HG03280 (cell line): ENCODE measurements around the gene WDR26.
"Not testable (repeated sequence)": the region's sequence is repeated elsewhere in the genome, so short reads cannot be mapped to it uniquely, and the experiment has no call there.

ENCODE experiments used
- ATAC-seq: cut with Tn5 transposase; IDR thresholded peaks from one replicate; pipeline ENCODE4 v1.9.1; 2021; ENCODE audit warnings: mild to moderate bottlenecking, moderate library complexity; ENCODE audit not compliant: unreplicated experiment

The WDR26 gene

DNA sequence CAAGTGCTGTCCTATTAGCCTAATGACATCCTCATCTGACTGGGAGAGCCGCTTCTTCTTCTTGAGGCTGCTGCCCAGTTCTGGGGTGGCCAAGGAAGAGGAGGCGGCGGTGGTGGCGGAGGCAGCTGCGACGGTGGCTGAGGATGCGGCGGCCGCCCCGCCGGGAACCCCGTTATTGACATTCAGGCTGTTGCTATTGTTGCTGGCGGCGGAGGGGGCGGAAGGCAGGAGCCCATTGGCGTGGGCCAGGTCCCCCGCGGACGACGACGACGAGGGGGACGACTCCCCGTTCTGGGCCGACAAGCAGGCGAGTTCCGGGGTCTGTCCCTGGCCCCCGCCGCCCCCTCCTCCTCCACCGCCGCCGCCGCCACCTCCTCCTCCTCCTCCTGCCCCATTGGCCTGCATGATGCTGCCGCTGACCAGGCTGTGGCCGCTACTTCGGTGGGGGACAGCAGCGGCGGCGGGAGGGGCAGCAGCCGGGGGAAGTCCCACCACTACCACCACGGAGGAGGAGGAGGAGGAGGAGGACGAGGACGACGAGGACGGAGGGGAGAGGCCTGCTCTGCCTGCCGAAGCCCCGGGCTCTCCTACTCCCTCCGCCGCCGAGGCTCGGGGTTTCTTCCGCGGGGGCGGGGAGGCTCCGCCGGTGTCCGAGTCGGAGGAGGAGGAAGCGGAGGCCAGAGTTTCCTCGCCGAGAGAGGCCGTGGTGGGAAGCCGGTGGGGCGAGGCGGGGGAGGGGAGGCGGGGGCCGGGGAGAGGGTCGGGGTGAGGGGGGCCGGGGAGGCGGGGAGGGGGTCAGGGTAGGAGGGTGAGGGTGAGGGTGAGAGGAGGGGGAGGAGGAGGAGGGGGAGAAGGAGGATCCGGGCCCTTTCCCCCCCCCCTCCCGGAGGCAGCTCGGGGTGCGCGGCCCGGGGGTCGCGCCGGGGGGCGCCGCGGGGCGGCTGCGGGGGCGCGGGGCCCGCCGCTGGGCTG is 610 bp downstream of the WDR26 start:
- ATAC-seq: no peak

DNA sequence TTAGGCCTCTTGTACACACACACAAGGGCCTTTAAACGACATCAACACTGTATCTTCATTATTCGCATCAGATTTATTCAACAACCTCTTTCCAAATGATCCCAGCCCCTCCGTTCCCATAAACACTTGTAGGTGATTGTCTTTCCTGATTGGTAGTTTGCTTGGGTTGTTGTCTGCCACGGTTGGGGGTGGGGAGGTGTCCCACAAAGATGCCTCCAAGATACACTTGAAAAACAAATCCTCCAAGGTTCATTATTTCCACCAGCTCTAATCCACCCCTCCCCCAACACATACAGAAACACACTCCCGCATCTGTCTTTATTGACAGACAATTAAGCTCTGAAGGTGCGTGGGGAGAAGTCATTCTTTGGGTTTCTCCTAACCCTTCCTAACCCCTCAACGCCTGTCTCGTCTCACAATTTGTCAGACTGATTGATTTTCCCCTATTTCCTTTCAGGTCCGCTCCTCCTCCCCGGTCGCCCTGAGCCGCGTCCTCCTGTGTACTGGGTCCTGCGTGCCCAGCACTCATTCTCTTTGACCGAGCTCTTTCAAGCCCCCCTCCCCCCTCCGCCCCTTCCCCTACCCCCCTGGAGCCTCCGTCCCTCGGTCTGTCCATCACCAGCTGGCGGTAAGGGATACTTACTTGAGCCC is 1.4 kb downstream of the WDR26 start:
- ATAC-seq: no peak

DNA sequence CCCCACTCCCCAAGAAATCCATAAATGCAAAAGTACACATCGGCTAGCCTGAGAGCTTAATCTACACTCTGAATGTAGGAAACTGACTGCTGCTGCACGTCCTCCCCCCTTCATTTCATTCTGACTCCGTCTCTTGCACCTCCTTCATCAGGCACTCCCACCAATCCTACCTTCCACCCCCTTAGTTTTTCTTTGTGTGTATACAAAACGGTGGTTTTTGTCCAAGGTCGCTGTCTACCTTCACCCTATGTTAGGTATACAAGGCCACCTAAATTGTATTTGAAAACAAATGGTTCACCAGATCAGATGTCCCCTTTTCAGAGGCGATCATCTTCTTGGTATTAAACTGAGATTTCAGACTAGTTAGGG is 1.9 kb downstream of the WDR26 start:
- ATAC-seq: no peak

DNA sequence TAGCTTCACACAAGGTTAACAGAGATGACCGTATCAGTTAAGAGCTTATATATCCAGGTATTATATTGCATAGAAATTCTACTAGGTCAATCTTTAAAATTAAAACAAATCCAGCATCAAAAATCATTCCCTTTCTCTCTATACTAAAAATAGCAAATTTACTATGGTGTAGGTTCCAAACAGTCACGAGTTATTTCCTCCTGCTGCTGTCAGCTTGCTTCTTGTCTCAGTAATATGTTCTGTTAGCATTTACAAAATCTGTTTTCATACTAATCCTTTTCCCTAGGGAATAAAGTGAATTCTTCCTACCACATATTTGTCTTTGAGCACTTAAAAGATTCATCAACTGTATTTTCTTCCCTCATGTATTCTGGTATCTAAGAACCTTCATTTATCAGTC is 2.5 kb downstream of the WDR26 start:
- ATAC-seq: no peak

DNA sequence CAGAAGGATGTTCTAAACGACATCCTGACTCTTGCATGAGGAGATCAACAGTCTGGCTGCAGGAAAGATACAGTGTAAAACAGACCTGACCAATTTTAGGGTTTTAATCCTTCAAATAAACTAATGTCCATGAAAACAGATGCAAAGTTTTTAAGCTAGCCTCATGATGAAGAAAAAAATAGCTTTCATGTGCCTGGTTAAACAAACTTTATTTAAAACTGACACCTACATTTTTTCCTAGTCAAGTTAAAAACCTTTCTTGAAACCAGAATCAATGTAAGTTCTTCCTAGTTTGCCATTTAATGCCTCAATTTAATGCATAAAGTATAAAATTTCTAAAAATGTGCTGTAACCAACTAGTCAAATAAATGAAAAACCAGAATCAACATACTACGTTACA is 2.9 kb downstream of the WDR26 start:
- ATAC-seq: no peak

DNA sequence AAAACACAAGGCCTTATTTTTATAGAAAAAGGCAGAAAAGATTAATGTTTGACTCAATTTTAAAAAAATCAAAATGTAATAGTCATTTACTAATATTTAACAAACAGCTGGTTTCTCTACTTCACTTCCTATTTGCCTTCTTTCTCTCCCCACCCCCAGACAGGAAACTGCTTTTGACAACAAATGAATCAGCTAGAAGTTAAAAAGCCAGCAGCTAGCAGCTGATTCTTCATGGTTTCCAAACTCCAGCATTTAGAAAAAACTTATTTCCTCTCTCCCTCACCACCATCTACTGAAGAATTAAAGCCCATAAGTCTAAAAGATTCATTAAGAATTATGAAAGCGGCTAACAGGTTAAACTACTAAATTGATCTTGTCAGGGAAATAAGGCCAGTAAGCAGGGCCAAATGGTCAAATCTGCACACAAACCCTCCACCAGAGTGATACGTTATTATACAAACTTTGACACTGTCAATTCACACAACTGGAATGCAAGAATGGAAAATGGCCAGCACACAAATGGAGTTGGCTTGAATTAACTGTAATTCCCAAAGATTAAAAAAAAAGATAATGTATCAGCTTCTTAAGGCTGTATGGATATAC is 4.0 kb downstream of the WDR26 start:
- no peak for ATAC-seq

DNA sequence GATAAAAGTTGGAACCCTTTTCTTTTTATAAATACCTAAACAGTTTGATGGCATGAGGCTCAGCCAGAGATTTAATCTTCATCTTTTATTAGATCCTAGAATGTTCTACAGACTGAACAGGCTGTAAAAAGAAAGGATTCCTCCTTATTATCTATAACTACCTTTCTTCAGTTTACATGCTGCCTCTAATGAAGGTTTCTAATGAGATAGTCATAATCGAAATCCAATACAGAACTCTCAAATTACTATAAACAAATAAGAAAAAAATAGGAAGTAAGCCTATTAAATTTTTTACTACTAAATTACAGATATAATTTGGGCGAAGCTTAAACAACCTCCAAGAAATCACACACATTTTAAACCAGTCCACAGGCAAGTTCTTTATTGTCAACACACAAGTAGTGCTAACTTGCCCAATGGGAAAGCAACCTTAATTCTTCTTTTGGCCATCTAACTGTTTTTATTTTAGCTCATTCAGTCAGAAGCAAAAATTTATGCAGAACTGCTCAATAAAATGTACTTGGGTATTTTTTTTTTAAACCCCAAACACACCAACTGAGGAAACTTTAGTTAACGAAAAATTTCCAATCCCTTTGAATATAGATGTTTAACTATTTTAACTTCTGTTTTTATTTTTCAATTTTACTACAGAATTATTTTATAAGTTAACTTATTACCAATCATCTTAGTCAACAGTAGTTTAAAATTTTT is 4.8 kb downstream of the WDR26 start:
- no peak for ATAC-seq

DNA sequence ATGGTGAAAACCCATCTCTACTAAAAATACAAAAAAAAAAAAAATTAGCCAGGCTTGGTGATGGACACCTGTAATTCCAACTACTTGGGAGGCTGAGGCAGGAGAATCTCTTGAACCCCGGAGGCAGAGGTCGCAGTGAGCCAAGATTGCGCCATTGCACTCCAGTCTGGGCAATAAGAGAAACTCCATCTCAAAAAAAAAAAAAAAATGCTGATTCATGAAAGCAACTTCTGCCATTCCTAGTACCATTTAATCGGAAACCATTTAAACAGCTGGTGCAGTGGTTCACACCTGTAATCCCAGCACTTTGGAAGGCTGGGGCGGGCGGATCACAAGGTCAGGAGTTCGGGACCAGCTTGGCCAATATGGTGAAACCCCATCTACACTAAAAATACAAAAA is 5.9 kb downstream of the WDR26 start:
- not testable (repeated sequence) for ATAC-seq

DNA sequence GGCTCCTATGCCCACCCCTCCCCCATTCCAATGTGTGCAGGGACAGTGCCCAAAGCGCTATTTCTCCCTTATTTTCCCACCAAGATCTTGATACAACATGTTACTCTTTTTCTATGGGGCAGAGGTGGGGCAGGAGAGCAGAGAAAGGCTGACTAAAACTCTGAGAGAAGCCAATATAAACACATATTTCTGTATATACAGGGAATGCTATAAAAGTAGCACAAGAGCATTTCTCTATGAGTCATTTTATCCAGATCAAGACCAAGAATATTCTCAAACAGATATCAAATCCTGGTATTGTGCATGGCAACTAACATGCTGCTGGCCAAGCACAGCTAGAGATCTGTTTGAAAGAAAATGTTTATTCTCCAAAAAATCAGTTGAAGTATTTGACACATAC is 7.3 kb downstream of the WDR26 start:
- no peak for ATAC-seq

DNA sequence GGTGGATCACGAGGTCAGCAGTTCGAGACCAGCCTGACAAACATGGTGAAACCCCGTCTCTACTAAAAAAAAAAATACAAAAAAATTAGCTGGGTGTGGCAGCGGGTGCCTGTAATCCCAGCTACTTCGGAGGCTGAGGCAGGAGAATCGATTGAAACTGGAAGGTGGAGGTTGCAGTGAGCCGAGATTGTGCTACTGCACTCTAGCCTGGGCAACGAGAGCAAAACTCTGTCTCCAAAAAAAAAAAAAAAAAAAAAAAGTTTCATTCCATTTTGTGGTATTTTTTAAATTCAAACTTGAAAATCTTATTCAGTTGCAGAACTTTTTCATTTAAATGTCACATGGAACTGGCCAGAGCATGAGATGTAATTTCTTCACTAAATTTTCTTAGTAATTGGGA is 7.7 kb downstream of the WDR26 start:
- ATAC-seq: not testable (repeated sequence)

DNA sequence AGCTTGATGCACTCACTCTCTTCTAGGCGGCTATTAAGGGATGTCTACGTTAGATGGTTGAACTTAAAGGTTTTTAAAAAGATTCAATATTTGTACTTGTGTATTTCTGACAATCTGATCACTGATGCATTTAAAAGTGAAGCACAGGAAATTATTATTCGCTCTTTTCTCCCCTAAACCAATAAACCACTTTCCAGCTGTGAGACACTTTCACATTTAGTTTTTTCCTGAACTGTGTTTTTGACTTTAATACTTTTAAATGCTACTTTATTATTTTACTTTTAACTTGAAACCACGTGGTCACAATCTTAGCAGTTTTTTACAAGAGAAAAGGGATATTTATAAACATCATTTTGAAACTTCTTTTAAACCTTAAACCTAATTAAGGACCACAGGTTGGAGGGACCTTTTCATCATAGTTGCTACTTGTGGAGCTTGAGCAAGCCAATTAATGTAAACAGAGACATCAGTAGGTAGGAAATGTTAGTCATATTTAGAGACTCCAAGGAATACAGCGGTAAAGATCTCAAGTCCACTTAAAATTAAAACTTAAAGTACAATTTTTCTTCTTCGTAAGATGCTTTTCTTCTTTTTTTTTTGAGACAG is 9.2 kb downstream of the WDR26 start:
- no peak for ATAC-seq

DNA sequence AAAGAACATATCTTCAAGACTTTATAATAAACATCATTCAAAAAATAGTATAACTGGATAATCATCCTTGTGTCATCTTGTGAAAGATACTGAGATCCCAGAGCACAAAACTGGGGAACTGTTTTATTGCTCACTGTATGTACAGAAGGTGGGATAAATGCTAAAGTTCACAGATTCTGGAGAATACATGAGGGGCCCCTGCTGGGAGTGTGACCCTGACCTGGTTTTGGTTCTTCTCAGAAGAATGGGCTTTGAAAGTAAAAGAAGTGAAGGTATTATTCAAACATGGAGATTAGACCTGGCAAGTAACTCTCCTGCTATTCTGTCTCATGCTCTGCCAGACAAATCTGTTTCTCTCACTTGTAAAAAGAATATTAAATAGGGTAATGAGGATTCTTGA is 14.5 kb downstream of the WDR26 start:
- ATAC-seq: no peak

DNA sequence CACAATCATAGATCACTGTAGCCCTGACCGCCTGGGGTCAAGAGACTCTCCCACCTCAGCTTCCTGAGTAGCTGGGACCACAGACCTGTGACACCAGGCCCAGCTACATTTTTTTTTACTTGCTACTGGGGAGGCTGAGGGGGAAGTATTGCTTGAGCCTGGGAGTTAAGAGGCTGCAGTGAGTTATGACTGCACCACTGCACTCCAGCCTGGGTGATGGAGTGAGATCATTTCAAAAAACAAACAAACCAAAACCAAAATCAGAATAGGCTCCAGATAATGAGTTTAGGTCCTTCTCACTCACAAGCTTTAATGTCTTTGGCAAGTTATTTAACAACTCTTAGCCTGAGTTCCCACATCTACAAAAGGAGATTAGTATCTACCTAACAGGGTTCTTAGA is 22.8 kb downstream of the WDR26 start:
- ATAC-seq: no peak

DNA sequence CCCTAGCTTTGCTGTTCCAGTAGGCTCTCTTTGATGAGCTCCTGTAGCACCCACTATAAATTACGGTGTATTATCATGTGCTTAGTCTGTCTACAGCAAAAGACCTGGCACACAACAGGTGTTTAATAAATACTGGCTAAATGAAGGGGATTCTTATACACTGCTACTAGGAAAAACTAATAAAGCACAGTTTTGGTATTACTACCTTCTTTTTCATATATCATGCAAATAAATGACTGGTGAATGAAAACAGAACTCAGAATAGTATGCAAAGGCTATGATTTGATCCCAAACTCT is 26.4 kb downstream of the WDR26 start:
- ATAC-seq: no peak

DNA sequence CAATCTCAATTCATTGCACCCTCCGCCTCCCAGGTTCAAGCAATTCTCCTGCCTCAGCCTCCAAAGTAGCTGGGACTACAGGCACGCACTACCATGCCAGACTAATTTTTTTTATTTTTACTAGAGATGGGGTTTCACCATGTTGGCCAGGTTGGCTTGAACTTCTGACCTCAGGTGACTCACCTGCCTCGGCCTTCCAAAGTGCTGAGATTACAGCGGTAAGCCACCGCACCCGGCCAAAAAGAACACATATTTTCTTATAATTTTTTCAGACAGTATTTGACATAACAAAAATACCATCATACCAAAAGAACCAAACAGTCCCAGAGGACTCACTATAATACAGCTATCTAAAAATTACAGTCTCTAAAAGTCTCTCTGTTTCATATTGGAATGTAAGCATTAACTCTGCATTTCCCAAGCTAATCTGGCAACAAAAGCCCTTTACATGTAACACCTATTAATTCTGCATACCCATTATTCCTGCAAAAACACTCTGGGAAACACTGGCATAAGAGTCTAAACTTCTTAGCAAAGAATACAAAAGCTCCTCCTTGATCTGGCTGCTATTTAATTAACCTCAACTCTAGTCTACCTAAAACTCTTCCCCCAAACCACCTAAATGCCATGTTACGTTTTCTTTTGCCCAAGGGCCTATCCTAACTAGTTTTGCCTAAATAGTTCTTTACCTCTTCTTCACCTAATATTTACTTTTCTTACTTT is 26.9 kb downstream of the WDR26 start:
- ATAC-seq: no peak

DNA sequence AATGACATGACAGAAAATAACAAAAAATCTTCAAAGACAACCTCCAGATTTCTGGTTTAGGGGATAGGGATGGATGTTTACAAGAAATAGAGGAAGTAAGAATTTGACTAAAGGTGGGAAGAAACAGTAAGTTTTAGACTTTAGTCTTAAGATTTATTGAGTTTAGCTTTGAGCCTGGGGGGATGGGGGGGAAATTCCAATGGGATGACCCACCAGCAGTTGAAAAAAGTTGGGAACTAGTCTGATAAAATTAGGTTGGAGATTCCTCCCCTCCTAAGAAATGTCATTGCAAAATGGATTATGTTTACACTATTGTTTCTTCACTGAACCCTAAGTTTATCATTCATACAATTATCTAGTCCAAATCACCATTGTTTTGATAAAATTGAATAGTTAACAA is 28.4 kb downstream of the WDR26 start:
- no peak for ATAC-seq

DNA sequence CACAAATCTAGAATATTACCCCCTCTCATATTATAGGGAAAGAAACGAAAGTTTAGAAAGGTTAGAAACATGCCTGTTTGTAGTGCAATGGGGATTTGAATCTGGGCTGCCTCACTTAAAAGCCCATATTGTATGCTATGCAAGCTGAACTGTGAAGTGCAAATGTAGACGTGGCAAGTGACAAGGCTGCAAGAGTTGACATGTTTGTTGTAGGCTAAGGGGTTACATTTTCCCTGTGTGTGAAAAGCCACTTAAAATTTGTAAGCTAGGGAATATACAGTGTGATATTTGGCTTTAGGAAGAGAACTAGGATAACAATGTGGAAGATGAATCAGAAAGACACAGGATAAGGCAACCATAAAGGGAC is 29.0 kb downstream of the WDR26 start:
- ATAC-seq: no peak

DNA sequence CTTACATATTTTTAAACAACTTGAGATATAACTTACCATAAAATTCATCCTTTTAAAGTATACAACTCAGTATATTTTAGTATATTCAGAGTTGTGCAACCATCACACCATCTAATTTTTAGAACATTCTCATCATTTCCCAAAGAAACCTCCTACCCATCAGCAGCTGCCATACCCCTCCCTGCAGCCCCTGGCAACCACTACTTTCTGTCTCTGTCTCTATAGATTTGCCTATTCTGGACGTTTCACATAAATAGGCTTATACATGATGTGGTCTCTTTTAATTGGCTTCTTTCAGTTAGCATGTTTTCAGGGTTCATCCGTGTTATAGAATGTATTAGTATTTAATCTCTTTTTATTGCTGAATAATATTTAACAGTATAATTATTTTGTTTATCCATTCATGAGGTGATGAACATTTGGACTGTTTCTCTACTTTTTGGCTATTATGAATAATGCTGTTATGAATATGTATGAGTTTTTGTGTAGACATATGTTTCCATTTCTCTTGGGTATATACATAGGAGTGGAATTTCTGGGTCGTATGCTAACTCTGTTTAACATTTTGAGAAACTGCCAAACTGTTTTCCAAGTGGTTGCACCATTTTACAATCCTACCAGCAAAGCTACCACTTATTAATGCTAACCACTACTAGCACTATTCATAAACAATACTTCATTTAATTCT is 29.5 kb downstream of the WDR26 start:
- ATAC-seq: no peak

DNA sequence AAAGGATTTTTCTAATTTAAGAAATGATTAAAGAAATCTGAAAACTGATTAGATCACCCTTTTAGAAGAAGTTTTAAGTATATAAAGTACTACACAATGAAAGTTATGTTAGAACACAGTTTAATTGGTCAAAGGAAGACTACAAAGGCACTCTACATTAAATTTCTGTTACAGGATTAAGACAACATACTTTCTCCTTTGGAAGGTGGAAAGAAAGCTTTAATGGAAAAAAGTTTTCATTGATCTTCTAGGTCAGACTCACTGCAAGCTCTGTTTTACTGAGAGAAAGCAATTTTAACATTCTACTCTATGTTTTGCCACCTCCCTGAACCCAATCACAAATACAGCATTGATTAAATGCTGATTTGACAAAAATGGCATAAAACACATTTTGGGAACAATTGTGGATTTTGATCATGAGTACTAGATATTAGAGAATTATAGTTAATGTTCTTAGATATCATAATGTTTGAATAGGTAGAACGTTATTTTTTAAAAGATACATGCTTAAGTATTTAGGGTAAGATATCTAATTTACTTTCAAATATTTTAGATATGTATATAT is 32.0 kb downstream of the WDR26 start:
- no peak for ATAC-seq

DNA sequence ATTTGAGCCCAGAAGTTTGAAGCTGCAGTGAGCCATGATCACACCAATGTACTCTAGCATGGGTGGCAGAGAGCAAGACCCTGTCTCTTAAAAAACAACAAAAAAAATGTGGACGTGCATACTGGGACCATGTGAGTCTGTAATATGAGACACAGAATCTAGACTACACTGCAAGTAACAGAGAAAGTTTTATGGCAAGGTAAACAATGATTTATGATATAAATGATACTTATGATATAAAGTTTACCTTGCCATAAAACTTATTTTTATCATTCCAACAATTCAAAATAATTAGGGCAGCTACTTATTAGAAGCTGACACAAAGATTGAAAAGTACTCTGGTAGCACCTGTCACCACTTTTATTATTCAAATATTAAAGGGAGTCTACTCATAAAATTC is 34.7 kb downstream of the WDR26 start:
- ATAC-seq: no peak
